Activated naive CD4-positive, alpha-beta T cell treated with anti-CD3 and anti-CD28 coated beads, Interleukin-2, amount 50 U/mL, for 16 hours (primary cell): ENCODE results near the gene ZNF471.

Experiments
- DNase-seq: peaks from one replicate; pipeline ENCODE4 v3.0.0-alpha.2; 2020

ZNF471 gene

DNA sequence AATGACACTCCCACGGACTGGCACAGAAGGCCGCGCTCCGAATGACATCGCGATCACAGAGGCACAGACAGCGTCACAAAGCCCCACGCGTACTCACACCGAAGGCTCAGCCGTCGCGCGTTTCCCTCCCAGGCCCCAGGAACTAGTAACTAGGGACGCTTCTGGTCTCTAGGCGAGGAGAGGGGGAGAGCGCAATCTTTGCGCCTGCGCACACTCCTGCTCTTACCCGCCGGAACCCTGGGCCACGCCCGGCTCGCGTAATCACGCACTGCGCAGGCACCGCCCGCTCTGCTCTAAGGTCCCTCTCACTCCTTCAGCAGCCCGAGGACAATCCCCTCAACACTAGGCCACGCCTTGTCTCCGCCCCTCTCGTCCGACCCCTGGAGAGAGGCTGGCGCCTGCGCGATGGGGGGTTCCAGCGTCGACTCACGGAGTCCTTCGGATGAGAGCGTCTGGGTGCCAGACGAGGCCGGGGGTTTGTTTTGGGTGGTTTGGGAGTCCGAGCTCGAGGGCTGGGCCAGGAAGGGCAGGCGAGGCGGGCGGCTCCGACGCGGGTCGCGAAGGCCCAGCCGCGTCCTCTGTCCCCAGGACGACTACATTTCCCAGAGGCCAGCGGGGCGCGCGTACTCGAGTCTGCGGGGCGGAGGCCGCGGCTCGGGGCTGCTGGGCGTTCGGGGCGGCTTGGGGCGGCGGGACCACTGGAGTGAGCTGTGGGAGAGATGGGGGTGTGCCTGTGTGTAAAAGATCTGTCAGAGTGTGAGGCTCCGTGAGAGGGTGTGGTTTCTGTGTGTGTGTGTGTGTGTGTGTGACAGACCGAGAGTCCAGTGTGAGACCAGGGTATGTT is at the start of gene ZNF471:
Gene ZNF471 (plus strand): TSS at position 410 of the 844 bp plus-strand sequence. CDS start 3,717 bp downstream, outside the sequence.
- DNase-seq = peak; percentile 85

DNA sequence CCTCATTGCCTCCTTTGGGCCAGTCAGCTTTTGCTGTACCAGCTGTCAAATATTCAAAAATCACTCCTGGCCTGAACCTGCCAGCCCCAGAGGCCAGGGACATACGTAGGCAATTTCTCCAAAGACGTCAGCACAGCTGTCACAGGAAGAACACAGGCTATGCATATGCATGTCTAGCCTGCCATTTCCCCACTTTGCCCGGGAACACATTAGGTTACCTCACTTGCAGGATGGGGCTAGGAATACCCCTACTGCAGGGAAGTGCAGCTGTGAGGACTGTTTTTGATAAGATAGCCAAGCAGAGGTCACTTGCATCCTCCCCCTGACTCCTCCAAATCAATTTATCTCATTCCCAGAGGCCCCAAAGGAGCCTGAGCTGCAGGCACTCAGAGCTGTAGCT is 33.3 kb upstream of the ZNF471 start:
- no peak for DNase-seq

DNA sequence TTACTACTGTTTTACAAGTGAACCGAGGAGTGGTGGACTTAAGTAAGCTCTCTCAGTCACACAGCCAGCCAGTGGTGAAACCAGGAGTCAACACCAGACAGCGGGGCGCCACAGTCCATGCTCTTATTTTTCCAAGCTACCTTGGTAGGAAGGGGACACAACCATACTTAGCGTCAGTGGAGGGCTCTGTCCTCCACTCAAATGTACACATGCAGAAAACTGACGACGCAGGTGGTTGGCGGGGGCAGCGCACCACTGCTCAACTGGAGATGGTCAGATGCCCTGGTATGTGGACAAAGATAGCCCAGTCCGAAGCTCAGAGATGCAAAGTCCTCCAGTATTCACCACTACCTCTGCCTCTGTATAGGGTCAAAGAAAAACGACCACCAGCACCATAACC is 31.6 kb upstream of the ZNF471 start:
- no peak for DNase-seq

DNA sequence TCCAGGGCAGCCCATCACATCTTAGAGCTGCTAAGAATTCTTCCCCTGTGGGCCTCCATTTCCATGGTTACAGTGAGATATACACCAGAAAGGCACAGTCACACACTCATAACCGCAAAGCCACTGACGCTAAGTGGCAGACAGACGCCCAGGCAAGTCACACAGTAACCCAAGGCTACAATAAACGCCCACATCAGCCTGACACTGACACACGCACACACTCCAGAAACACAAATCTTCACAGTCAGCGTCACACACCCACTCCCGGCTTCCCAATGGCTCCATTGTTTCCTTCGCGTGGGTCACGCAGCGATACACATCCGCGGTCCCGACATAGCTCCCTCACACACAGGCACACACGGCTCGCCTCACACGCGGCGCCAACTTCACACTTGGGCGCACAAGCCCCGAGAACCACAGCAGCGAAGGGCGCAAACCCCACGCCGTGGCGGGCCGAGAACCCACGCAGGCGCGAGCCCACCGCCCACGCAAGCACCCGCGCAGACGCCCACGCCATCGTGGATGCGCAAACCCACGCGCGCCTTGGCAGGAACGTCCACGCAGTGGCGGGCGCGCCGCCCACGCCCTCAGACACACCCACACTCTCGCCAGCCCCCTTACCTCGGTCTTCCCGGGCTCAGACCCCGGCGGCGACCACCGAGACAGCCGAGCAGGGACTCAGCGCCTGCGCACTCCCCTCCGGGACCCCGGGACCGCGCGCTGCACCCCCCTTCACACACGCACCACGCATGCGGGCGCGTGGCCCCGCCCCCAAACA is 30.8 kb upstream of the ZNF471 start, which contains the start of gene ZNF667:
Gene ZNF667 (minus strand): TSS at position 695 of the 778 bp plus-strand sequence. CDS start 14,975 bp downstream, outside the sequence.
- DNase-seq = peak; percentile 27

DNA sequence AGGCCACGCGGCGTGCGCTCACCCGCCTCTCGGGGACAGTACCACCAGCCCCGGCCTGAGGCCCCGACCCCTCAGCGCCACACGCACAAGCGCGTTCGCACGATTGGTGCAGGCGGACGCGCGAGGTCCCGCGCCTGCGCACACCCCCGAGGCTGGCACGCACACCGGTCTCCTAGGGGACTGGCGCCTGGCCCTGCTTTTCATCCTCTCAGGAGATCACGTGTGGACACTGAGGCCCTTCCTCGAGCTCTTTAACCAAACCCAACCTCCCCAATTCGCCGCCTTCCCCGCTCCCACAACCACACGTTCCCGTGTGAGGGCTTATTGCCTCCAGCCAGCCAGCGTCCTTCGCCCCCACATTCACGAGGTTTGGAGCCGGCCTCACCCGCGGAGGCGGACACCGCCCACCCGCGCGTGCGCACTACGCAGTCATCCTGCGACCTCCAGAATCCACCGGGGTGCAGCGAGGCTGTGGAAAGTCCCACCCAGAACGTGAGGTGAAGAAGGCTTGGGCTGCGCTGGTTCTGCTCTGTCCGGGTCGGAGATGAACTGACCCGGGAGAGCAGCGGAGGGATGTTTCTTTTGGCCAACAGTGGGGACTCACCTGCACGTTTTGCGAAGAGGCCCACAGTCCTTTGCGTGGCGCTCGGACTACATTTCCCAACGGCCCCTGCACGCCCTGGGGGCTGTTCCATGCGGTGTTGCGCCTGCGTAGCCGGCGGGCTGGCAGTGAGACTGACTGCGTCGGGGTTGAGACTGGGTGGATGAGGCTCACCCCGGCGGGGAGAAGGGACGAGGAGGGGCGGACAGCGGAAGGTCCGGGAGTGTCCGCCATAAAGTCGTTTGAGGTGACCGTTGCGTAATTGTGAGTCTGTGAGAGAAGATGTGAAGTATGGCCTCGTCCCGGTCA is 30.0 kb upstream of the ZNF471 start:
- peak; percentile 70 for DNase-seq

DNA sequence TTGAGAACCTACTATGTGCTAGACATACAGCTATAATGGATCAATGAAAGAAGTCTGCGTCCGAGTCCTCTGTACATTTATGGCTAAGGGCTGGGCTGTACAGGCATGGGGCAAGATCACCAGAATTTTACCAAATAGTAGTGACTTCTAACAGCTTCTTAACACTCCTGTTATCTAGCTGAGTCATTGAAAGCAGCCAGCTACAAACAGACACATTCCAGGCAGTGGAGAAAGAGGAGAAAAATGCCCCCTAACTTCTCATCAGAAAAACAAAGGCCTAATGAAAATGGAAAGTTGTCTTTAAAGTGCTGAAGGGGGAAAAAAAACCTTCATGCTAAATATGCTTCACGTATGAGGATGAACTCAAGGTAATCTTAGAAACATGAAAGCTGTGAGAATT is 16.3 kb upstream of the ZNF471 start:
- no peak for DNase-seq

DNA sequence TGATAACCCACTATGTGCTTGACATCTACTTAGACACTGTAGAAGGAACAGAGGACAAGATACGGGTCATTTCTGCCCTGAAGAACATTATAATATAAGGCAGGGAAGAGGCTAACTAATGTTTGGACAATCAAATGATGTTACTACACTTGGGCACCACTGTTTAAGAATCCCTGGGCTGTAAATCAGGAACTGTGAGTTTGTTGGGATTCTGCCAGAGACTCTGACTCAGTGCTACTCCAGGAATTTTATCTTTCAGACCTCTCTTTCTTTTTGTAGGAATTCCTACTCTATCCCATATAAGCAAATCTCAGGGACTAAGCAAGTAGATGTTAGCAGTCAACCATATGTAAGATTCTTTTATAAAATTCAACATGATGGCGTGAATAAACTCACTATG is 3.1 kb upstream of the ZNF471 start:
- no peak for DNase-seq

DNA sequence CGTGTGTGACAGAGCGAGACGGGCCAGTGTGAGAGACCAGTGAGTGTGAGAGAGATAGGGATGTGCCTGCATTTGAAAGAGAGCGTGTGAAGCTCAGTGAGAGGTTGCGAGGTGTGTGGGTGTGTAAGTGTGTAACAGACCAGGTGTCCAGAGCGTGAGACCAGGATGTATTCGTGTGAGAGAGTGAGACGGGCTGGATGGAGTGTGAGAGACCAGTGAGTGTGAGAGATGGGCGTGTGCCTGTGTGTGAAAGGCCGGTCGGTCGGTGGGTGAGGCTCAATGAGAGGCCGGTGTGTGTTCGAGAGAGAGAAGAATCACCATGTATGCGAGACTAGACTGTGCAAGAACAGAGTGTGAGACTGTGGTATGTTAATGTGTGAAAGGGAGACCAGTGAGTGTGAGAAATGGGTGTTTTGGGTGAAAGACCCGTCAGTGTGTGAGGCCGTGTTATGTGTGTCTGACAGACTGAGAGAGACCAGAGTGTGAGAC is 679 bp downstream of the ZNF471 start:
- no peak for DNase-seq

DNA sequence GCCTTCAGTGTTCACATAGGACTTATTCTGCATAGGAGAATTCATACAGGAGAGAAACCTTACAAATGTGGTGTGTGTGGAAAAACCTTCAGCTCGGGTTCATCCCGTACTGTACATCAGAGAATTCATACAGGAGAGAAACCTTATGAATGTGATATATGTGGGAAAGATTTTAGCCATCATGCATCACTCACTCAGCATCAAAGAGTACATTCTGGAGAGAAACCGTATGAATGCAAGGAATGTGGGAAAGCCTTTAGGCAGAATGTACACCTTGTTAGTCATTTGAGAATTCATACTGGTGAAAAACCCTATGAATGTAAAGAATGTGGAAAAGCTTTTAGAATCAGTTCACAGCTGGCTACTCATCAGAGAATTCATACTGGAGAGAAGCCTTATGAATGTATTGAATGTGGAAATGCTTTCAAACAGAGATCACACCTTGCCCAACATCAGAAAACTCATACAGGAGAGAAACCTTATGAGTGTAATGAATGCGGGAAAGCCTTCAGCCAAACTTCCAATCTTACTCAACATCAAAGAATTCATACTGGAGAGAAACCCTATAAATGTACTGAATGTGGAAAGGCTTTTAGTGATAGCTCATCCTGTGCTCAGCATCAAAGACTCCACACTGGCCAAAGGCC is 17.7 kb downstream of the ZNF471 start:
- DNase-seq = no peak

DNA sequence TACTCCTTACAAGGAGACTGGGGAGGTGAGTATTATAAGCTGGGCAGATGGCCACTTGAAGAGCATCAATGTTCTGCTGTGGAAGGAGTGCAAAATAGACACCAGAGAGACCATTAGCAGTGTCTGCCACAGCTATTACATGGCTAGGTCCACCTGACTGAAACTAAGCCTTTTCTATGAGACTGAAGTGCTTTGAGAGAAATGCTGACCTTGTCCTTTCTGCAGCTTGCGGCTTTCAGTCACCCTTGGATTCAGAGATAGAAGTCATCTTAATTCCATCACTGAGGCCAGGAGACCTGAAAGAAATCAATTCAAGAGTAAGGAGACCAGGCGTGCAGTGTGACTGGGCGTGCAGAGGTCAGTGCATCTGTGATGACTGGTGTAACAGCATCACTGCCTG is 29.8 kb downstream of the ZNF471 start:
- DNase-seq = no peak

DNA sequence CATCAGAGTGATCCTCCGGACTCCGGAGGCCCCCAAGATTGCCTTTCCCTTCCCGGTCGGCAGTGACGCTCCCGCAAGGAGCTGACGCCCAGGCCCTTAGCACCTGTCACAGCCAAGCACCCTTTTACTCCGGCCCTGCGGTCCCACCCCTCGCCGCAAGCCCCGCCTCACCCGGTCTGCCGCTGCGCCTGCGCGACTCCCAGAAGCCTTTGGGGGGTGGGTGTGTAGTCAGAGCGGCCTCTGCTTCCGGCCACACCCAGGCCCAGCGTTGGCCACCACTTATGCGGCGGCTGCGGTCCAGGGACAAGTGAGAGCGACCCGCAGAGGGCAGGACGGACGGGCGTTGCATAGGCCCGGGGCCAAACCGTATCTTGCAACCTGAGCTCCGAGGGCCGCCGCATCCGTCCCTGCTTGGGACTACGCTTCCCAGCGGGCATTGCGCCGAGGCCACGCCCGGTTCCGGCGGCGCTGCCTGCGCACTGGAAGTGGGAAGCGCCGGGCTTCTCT is 30.7 kb downstream of the ZNF471 start:
- peak; percentile 93 for DNase-seq

DNA sequence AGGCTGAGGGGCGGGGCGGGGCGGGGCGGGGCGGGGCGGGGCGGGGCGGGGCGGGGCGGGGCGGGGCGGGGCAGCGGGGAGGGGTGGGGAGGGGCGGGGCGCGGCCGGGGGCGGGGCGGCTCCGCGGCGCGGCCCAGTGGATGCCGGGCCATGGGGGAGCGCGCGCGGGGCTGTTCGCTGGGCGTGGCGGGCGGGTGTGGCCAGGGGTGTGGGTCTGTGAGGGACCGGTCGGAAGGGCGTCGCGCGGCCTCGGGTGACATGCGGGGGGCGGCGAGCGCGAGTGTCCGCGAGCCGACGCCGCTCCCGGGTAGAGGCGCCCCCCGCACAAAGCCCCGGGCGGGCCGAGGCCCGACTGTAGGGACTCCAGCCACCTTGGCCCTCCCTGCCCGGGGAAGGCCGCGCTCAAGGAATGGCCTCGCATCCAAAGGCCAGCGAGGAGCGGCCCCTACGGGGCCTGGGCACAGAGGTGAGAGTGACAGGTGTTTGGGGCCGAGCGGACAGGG is 31.2 kb downstream of the ZNF471 start, which contains the start of gene ZFP28:
Gene ZFP28 (plus strand): TSS at position 188 of the 503 bp plus-strand sequence. CDS start 71 bp downstream, at position 259.
- no peak for DNase-seq

DNA sequence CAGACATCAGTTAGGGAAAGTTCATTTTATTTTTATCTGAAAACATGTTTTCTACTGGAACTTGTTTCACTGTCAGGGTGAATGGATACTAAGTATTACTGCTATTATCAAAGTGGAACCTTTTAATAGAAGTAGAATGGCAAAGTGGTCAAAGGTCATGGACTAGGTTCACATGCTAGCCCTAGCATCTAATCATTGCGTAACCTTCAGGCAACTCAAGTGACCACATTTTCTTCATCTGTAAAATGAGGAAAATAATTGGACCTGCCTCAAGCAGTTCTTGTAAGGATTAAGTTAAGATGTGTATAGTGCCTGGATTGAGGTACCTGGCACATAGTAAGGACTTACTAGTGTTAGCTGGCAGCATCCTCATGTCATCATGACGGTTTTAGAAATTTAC is 36.1 kb downstream of the ZNF471 start:
- no peak for DNase-seq

DNA sequence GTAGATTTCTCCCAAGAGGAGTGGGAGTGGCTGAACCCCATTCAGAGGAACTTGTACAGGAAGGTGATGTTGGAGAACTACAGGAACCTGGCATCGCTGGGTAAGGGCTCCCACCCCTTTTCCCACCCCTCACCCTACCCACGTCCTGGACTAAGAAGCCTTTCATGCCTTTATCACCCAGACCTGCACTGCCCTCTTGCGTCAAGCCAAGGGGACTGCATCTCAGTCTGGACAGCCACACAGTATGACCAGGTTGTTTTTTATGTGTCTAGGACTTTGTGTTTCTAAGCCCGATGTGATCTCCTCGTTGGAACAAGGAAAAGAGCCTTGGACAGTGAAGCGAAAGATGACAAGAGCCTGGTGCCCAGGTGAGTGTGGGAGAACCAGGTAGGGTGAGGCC is 39.9 kb downstream of the ZNF471 start:
- DNase-seq = no peak

DNA sequence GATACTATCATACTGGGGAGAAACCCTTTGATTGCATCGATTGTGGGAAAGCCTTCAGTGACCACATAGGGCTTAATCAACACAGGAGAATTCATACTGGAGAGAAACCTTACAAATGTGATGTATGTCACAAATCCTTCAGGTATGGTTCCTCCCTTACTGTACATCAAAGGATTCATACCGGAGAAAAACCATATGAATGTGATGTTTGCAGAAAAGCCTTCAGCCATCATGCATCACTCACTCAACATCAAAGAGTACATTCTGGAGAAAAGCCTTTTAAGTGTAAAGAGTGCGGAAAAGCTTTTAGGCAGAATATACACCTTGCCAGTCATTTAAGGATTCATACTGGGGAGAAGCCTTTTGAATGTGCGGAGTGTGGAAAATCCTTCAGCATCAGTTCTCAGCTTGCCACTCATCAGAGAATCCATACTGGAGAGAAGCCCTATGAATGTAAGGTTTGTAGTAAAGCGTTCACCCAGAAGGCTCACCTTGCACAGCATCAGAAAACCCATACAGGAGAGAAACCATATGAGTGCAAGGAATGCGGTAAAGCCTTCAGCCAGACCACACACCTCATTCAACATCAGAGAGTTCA is 46.7 kb downstream of the ZNF471 start:
- no peak for DNase-seq

DNA sequence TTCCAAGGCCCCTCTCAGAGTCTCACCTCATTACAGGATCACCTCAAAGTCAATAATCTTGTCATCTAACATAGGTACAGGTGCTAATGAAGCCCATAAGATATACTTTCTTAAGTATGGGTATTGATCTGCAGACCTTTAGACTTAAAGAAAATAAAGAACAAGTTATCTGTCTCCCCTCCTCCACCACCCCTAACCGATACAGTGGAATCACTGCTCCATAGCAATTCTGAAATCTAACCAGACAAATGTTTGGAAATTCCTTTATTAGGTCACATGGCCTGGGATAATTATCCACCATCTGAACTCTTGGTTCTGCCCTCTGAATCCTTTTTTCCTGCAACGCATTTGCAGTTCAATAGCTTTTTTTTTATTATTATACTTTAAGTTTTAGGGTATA is 55.1 kb downstream of the ZNF471 start:
- no peak for DNase-seq

DNA sequence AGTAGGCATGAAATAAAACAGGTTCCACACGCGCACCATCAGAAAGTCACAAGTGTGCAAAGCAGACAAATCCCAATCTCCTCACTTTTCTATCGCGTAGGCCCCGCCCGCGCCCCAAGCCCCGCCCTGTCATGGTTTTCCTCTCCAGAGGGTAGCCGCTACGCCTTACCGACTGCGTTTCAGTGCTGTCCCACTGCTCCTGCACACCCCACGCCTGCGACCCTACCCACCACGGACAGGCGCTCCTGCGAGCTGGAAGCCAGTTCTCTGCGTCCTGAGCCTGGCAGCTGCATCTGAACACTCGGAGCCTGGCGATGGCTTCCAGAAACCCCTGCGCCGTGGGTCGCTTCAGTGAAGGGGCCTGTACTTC is 59.2 kb downstream of the ZNF471 start:
- peak; percentile 52 for DNase-seq

DNA sequence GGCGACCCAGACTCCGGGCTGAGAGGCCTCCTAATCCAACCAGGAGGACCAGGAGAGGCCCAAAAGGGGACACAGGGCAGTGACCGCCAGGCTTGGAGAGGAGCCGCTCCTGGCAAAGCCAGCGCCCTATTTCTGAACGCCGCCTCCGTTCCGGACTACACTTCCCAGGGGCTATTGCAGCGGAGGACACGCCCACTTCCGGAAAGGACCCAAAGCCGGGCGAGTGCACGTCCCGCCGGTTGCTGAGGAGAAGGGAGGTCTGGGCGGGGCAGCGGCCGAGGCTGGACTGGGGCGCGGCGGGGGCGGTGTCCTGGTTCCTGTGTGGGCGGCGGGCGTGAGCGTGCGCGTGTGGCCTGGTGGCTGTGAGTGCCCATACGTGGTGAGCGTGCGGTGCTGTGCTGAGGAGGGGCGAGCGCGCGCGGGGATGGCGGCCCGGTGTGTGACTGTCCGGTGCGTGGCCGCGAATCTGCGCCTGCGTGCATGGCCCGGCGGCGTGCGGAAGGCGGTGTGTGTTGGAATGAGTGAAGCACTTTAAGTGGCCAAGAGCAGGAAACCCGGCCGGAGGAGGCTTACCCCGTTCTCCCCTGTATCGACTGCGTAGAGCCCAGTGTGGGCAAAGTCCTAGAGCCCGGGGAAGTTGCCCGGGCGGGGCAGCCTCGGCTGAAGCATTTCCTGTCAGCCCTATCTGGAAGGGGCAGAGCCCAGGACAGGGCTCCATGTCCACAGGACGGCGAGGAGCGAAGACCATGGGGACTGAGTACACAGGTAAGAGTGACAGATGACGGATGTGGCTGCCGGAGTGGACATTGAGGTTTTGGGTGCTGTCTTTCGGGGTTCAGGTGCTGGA is 59.8 kb downstream of the ZNF471 start, which contains the start of gene ZNF470:
Gene ZNF470 (plus strand): TSS at position 195 of the 847 bp plus-strand sequence. CDS start 2,844 bp downstream, outside the sequence.
- DNase-seq = peak; percentile 88

DNA sequence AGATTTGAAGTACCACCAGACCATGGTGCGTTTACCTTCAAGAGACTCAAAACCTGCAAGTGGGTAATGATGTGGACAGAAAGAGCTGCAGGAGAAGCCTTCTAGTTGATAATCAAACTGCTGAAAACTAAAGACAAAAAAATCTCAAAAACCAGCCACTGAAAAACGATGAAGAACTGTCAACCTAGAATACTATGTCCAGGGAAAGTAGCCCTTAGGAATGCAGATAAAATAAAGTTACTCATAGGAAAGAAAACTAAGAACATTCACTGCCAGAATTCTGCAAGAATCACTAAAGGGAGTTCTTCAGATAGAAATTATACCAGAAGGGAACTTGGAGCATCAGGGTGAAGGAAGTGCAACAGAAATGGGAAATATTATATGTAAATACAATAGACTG is 64.9 kb downstream of the ZNF471 start:
- no peak for DNase-seq

DNA sequence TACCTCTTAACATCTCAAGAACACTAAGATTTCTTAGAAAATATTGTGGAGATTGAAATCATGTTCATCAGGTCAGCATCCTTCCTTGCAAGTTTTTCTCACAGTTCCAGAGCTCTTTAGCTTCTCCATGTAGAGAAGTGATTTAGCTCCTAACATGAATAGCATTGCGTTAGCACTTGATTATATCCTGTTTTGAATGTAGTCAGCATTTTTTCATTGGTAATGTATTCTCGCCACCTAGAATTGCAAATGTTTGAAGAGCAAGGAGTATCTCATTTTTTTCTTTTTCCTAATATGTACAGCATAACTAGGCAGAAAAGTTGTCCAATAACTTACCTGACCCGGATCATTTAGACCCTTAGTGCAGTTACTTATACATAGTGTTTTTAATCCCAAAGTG is 66.3 kb downstream of the ZNF471 start:
- no peak for DNase-seq
